H1 (cell line): ENCODE data around the gene DOCK9. TPM values are rescaled to one million over a fixed set of nuclear protein-coding genes. Genes with fewer than 3 reads are reported as not detected.

Experiments used
- CTCF ChIP-seq, 3 experiments: IDR thresholded peaks; 1 replicate in 2 of 3; 2 replicates in 1 of 3; pipeline versions ENCODE4 v1.5.1 to v1.6.1; 2011; ENCODE audit warnings: low read length in 3 of 3, mild to moderate bottlenecking in 3 of 3, inconsistent platforms in 2 of 3, low read depth in 1 of 3, moderate library complexity in 1 of 3; ENCODE audit not compliant: insufficient read depth in 1 of 3; ENCODE audit errors: control extremely low read depth in 1 of 3
- RFX5 ChIP-seq: IDR thresholded peaks from 2 replicates; pipeline ENCODE4 v1.6.1; 2011; ENCODE audit warnings: low read depth, low read length, improper control_type of control experiment, borderline replicate concordance
- polyA plus RNA-seq, 7 experiments: library from polyadenylated mRNA; depleted of rRNA in 3 of 7; stranded (reverse) in 5 of 7; unstranded in 2 of 7; fragments of >200 nt in 5 of 7; fragments of 200-250 nt in 2 of 7; gene quantifications; 1 replicate in 5 of 7; 2 replicates in 1 of 7; 4 replicates in 1 of 7; pipeline versions ENCODE4 v1.2.1 to v1.2.3, GENCODE V29; 2011 to 2013; ENCODE audit warnings: missing spikeins in 2 of 7, mixed read lengths in 2 of 7
- total RNA-seq: library from RNA; stranded (reverse); fragmentation: NEBNext Ultra II Directional; extraction: Animal tissue kit (Norgen Biotek cat#: 25700); gene quantifications from 2 replicates; pipeline ENCODE4 v1.2.1, GENCODE V29; 2021

The DOCK9 gene
- total and polyA plus RNA-seq, 2 of the 8 experiments (the other 6 are each of a cell fraction or from before 2014, with no cell fraction given): 21.6 to 31.5 TPM

GRCh38 chr13:98998831-98999638 is 21.2 kb upstream of the DOCK9 start (continued):
- no peak for TF ChIP-seq CTCF (IDR thresholded peaks at IDR 0.05; ENCODE audit: control extremely low read depth in 1 of 3, insufficient read depth in 1 of 3, low read depth in 1 of 3, low read length in 3 of 3)
- TF ChIP-seq RFX5: no peak
